ENCODE data around the gene SERPINB6.
"Not testable (repeated sequence)": the region's sequence is repeated elsewhere in the genome, so short reads cannot be mapped to it uniquely, and the experiment has no call there.

SERPINB6 gene

GRCh38 chr6:2958776-2959175, 12.6 kb downstream of the SERPINB6 start:
- DNase-seq (ENCODE audit: low spot score), result no peak

GRCh38 chr6:2958331-2958711, 13.0 kb downstream of the SERPINB6 start:
- DNase-seq (ENCODE audit: low spot score), result no peak

GRCh38 chr6:2957696-2958330, 13.6 kb downstream of the SERPINB6 start:
- DNase-seq (ENCODE audit: low spot score), result no peak

- no peak for DNase-seq (ENCODE audit: low spot score)
These were observed 14.3 kb downstream of the SERPINB6 start for GRCh38 chr6:2956930-2957685.

GRCh38 chr6:2953098-2953497, 18.3 kb downstream of the SERPINB6 start:
- DNase-seq (ENCODE audit: low spot score), result no peak

GRCh38 chr6:2952557-2953095, 18.7 kb downstream of the SERPINB6 start:
- DNase-seq (ENCODE audit: low spot score), result peak; percentile 92

GRCh38 chr6:2951728-2952127, 19.6 kb downstream of the SERPINB6 start:
- no peak for DNase-seq (ENCODE audit: low spot score)

GRCh38 chr6:2950713-2951112, 20.7 kb downstream of the SERPINB6 start:
- no peak for DNase-seq (ENCODE audit: low spot score)

GRCh38 chr6:2949536-2950083, 21.8 kb downstream of the SERPINB6 start:
- no peak for DNase-seq (ENCODE audit: low spot score)

GRCh38 chr6:2949121-2949520, 22.2 kb downstream of the SERPINB6 start:
- DNase-seq (ENCODE audit: low spot score), result no peak

- DNase-seq (ENCODE audit: low spot score), result no peak
These were observed 22.9 kb downstream of the SERPINB6 start for GRCh38 chr6:2948228-2949025.

GRCh38 chr6:2947445-2947844, 23.9 kb downstream of the SERPINB6 start:
- DNase-seq (ENCODE audit: low spot score), result no peak

GRCh38 chr6:2945153-2945452, 26.3 kb downstream of the SERPINB6 start:
- DNase-seq (ENCODE audit: low spot score), result no peak

GRCh38 chr6:2944405-2945152, 26.8 kb downstream of the SERPINB6 start:
- no peak for DNase-seq (ENCODE audit: low spot score)

- no peak for DNase-seq (ENCODE audit: low spot score)
These were observed 27.8 kb downstream of the SERPINB6 start for GRCh38 chr6:2943564-2943955.

GRCh38 chr6:2942914-2943563, 28.3 kb downstream of the SERPINB6 start:
- no peak for DNase-seq (ENCODE audit: low spot score)

GRCh38 chr6:2942116-2942515, 29.3 kb downstream of the SERPINB6 start:
- not testable (repeated sequence) for DNase-seq (ENCODE audit: low spot score)

- no peak for DNase-seq (ENCODE audit: low spot score)
These were observed 30.5 kb downstream of the SERPINB6 start for GRCh38 chr6:2940851-2941250.

- no peak for DNase-seq (ENCODE audit: low spot score)
These were observed 31.1 kb downstream of the SERPINB6 start for GRCh38 chr6:2940010-2940850.

- no peak for DNase-seq (ENCODE audit: low spot score)
These were observed 31.9 kb downstream of the SERPINB6 start for GRCh38 chr6:2939315-2940009.
